Prostate gland (tissue), 2 donors: Measurements from ENCODE around the gene EPHB6. TPM values are rescaled to one million over a fixed set of nuclear protein-coding genes. Genes with fewer than 3 reads are reported as not detected.

Source experiments
- DNase-seq: peaks from one replicate; pipeline ENCODE4 v3.0.0-alpha.2; 2019; ENCODE audit warnings: low spot score
- H3K27ac ChIP-seq, 2 donors: fragments of 200-600 bp; sonication (generic); 2 replicates each; pipeline ENCODE4 v1.5.1; 2017 to 2019
- H3K27me3 ChIP-seq: fragments of 200-600 bp; sonication (generic); replicated peaks from 2 replicates; pipeline ENCODE4 v1.5.1; 2019; ENCODE audit not compliant: insufficient read depth
- H3K36me3 ChIP-seq, 2 donors: fragments of 200-600 bp; sonication (generic); 1 replicate in 1 of 2; 2 replicates in 1 of 2; pipeline versions ENCODE4 v1.5.1 to v1.8.1; 2017 to 2019
- H3K4me1 ChIP-seq: fragments of 200-600 bp; sonication (generic); replicated peaks from 2 replicates; pipeline ENCODE4 v1.5.1; 2019
- H3K4me3 ChIP-seq, 2 donors: fragments of 200-600 bp; sonication (generic); 2 replicates each; pipeline ENCODE4 v1.5.1; 2017 to 2019
- H3K9me3 ChIP-seq: fragments of 200-600 bp; sonication (generic); 2 replicates; pipeline ENCODE4 v1.5.1; 2017
- POLR2A ChIP-seq: fragments of 450-650 bp; IDR thresholded peaks from one replicate; pipeline ENCODE4 v1.6.1; 2016; ENCODE audit warnings: antibody characterized with exemption, mild to moderate bottlenecking
- POLR2AphosphoS5 ChIP-seq: sonication (generic); formaldehyde crosslinking; IDR thresholded peaks from one replicate; pipeline ENCODE4 v1.6.1; 2017; ENCODE audit warnings: antibody characterized with exemption
- WGBS: methylation state at CpG from one replicate; pipeline ENCODE4 v1.1.5; 2018; 5-methylcytosine and 5-hydroxymethylcytosine counted together
- intact Hi-C: fragments of 100-400 bp; cut with DNase I; formaldehyde crosslinking; loops from one replicate; pipeline ENCODE4 v1.14.2; 2022
- total RNA-seq, 2 donors: library from RNA; depleted of rRNA; stranded (reverse); fragments of >200 nt; gene quantifications; one replicate each; pipeline ENCODE4 v1.1.0, GENCODE V29; 2016
- TF ChIP-seq, protein P1 (sequence below), 4 experiments: fragments of 200-600 bp in 2 of 4; fragments of 450-650 bp in 2 of 4; sonication (generic) in 2 of 4; IDR thresholded peaks; 1 replicate in 3 of 4; 2 replicates in 1 of 4; pipeline ENCODE4 v1.5.1; 2016 to 2019; ENCODE audit warnings: antibody characterized with exemption in 4 of 4, mild to moderate bottlenecking in 2 of 4, moderate library complexity in 2 of 4

The EPHB6 gene
- total RNA-seq, 2 donors from 2014 or later = 98.1 to 122 TPM

DNA sequence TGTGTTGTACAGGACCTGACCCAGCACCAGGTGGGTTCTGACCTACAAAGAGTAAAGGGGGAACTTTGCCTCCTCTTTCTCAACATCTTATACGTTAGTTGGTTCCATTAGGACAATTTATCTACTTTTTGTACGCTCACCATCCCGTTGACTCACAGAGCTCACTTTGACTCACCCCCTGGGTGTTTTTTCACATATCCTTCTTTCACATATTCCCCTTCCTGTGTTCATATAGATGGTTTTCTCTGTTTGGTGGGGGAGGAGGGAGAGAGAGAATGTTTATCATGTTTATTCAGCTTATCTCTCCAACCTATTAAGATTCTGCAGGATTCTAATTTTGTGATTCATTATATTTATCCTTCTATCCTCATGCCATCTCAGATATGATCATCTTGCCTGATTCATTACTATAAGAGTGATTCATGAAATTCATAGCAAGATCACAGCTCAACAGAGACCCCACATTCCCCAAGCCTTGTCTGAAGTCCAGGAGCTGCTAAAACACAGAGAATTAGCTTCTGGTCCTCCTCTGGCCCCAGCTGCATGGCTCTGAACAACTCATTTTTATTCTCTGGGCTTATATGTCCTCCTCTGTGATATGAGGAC lies 46.9 kb upstream of the EPHB6 start:
- DNase-seq = no peak
- intact Hi-C loops = no loop called here

GRCh38 chr7:142808461-142808801 lies 46.4 kb upstream of the EPHB6 start:
- H3K4me1 ChIP-seq = no peaks in the 10 kb centered on the region
- DNase-seq = no peak
- intact Hi-C loops = no loop called here
- H3K4me3 ChIP-seq = no peak overlapping the region
- no peak overlapping the region for H3K27ac ChIP-seq
- H3K36me3 ChIP-seq = no peaks in the 10 kb centered on the region
- no peaks in the 10 kb centered on the region for H3K27me3 ChIP-seq
- TF ChIP-seq POLR2A = no peak
- TF ChIP-seq, protein P1, sequence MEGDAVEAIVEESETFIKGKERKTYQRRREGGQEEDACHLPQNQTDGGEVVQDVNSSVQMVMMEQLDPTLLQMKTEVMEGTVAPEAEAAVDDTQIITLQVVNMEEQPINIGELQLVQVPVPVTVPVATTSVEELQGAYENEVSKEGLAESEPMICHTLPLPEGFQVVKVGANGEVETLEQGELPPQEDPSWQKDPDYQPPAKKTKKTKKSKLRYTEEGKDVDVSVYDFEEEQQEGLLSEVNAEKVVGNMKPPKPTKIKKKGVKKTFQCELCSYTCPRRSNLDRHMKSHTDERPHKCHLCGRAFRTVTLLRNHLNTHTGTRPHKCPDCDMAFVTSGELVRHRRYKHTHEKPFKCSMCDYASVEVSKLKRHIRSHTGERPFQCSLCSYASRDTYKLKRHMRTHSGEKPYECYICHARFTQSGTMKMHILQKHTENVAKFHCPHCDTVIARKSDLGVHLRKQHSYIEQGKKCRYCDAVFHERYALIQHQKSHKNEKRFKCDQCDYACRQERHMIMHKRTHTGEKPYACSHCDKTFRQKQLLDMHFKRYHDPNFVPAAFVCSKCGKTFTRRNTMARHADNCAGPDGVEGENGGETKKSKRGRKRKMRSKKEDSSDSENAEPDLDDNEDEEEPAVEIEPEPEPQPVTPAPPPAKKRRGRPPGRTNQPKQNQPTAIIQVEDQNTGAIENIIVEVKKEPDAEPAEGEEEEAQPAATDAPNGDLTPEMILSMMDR (IDR thresholded peaks at IDR 0.05) = no peak
- no peak for TF ChIP-seq POLR2AphosphoS5
- H3K9me3 ChIP-seq = no peaks in the 10 kb centered on the region

More for the DNA sequence above, 46.9 kb upstream of the EPHB6 start:
- Histone ChIP-seq H3K27ac (no peak overlapping the region), H3K27me3 (no peaks in the 10 kb centered on the region), H3K4me1 (no peaks in the 10 kb centered on the region), H3K4me3 (no peak overlapping the region), H3K9me3 (no peaks in the 10 kb centered on the region), H3K36me3 (no peaks in the 10 kb centered on the region)
- WGBS = 60% methylated on average over 3 of the region's 3 CpGs
- TF ChIP-seq POLR2A = no peak
- no peak for TF ChIP-seq POLR2AphosphoS5
- TF ChIP-seq, protein P1 (IDR thresholded peaks at IDR 0.05) = no peak

- DNase-seq = no peak
- 61% methylated on average over 6 of the region's 6 CpGs for WGBS
- Histone ChIP-seq H3K36me3 (no peaks in the 10 kb centered on the region), H3K4me1 (no peaks in the 10 kb centered on the region), H3K27me3 (no peaks in the 10 kb centered on the region), H3K4me3 (no peak overlapping the region), H3K27ac (no peak overlapping the region), H3K9me3 (no peaks in the 10 kb centered on the region)
- TF ChIP-seq POLR2AphosphoS5 (no peak), POLR2A (no peak)
- TF ChIP-seq, protein P1 (IDR thresholded peaks at IDR 0.05) = no peak
- intact Hi-C loops = no loop called here
Observed at GRCh38 chr7:142808802-142809583, 45.9 kb upstream of the EPHB6 start.

GRCh38 chr7:142809671-142810070 lies 45.2 kb upstream of the EPHB6 start:
- WGBS = 100% methylated on average over 2 of the region's 2 CpGs
- no peaks in the 10 kb centered on the region for H3K9me3 ChIP-seq
- DNase-seq = no peak
- no peaks in the 10 kb centered on the region for H3K27me3 ChIP-seq
- H3K4me1 ChIP-seq = no peaks in the 10 kb centered on the region
- TF ChIP-seq POLR2AphosphoS5 = no peak
- TF ChIP-seq POLR2A = no peak
- TF ChIP-seq, protein P1 (IDR thresholded peaks at IDR 0.05) = no peak
- H3K27ac ChIP-seq = no peak overlapping the region
- no peaks in the 10 kb centered on the region for H3K36me3 ChIP-seq
- no peak overlapping the region for H3K4me3 ChIP-seq
- intact Hi-C loops = no loop called here
